ENCODE data around the gene PPARA. TPM values are rescaled to one million over a fixed set of nuclear protein-coding genes. Genes with fewer than 3 reads are reported as not detected.

PPARA gene
- total and polyA plus RNA-seq, 12 donors: 5.1 to 208 (median 37.4) TPM

DNA sequence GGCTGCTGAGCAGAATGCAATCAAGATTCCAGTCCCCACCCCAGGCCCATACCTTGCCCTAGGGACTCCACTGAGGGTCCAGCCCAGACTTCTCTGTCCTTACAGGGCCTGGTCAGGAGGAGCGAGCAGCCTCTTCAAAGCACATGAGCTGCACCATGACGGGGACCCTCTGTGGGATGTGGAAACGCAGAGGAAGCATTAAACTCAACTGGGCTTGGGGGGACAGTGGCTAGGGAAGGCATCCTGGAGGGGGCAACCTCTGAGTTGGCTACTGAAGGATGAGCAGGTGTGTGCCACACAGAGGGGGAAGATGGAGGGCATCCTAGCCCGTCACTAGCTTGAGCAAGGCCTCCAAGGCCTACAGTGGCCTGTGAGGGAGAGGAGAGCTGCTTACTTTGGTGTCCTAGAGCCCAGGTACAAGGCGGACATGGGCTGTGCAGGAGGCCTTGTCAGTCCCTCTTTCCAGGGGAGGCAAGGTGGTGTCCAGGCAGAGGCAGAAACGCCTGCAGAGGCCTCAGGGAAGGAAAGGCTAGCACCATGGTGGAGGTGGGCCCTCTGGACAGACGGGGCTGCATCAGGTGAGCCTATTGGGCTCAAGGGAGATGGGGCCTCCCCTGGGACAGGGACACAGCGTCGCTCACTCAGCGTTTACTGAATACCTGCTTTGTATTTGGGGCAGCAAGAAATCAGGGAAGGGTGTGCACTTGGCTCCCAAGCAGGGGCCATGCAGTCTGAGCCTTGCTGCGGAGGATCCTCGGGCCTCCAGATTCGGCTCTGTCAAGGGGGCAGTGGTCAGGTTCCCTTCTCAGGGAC lies 131.7 kb downstream of the PPARA start:
- H3K27me3 ChIP-seq: no peaks in the 10 kb centered on the region
- no peak overlapping the region for H3K27ac ChIP-seq
- no peaks in the 10 kb centered on the region for H3K4me1 ChIP-seq (replicated peaks in 1 of 2)
- H3K9me3 ChIP-seq (replicated peaks in 1 of 3): no peaks in the 10 kb centered on the region
- peak in 1 of 7 donors; percentile 6 for DNase-seq
- TF ChIP-seq, protein P1, sequence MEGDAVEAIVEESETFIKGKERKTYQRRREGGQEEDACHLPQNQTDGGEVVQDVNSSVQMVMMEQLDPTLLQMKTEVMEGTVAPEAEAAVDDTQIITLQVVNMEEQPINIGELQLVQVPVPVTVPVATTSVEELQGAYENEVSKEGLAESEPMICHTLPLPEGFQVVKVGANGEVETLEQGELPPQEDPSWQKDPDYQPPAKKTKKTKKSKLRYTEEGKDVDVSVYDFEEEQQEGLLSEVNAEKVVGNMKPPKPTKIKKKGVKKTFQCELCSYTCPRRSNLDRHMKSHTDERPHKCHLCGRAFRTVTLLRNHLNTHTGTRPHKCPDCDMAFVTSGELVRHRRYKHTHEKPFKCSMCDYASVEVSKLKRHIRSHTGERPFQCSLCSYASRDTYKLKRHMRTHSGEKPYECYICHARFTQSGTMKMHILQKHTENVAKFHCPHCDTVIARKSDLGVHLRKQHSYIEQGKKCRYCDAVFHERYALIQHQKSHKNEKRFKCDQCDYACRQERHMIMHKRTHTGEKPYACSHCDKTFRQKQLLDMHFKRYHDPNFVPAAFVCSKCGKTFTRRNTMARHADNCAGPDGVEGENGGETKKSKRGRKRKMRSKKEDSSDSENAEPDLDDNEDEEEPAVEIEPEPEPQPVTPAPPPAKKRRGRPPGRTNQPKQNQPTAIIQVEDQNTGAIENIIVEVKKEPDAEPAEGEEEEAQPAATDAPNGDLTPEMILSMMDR (IDR thresholded peaks at IDR 0.05): no peak
- no peak for TF ChIP-seq POLR2A (IDR thresholded peaks at IDR 0.05)
- no peak overlapping the region for H3K4me3 ChIP-seq
- 91 to 97% (median 96%) methylated on average over 9 to 13 of the region's 13 CpGs for WGBS, 4 donors
- peaks cover 0 to 100% of the 10 kb centered on the region in 2 donors for H3K36me3 ChIP-seq (replicated peaks in 1 of 2)
- intact Hi-C loops (cut with DNase I): no loop called here

DNA sequence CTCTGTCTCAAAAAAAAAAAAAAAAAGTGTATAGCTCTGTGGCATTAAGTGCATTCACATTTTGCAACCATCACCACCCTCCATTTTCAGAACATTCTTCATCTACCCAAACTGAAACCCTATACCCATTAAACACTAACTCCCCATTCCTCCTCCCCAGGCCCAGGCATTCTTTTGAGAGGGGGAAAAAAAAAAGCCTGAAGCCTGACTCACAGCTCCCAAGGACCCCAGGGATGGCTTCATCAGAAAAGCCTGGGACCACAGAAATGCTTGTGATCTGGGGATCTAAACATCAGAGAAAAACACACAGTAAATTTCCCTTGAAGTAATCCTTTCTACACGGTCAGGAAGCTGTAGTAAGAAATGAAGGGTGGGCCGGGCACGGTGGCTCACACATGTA lies 135.7 kb downstream of the PPARA start:
- H3K27me3 ChIP-seq: no peaks in the 10 kb centered on the region
- no peak overlapping the region for H3K4me3 ChIP-seq
- 91 to 96% (median 93%) methylated on average over 3 of the region's 3 CpGs for WGBS, 4 donors
- DNase-seq: no peak
- H3K4me1 ChIP-seq (replicated peaks in 1 of 2): no peaks in the 10 kb centered on the region
- H3K27ac ChIP-seq: no peak overlapping the region
- intact Hi-C loops (cut with DNase I): no loop called here
- peaks cover 0 to 74% of the 10 kb centered on the region in 2 donors for H3K36me3 ChIP-seq (replicated peaks in 1 of 2)
- no peaks in the 10 kb centered on the region for H3K9me3 ChIP-seq (replicated peaks in 1 of 3)
- TF ChIP-seq POLR2A (IDR thresholded peaks at IDR 0.05): no peak
- TF ChIP-seq, protein P1 (IDR thresholded peaks at IDR 0.05): no peak

DNA sequence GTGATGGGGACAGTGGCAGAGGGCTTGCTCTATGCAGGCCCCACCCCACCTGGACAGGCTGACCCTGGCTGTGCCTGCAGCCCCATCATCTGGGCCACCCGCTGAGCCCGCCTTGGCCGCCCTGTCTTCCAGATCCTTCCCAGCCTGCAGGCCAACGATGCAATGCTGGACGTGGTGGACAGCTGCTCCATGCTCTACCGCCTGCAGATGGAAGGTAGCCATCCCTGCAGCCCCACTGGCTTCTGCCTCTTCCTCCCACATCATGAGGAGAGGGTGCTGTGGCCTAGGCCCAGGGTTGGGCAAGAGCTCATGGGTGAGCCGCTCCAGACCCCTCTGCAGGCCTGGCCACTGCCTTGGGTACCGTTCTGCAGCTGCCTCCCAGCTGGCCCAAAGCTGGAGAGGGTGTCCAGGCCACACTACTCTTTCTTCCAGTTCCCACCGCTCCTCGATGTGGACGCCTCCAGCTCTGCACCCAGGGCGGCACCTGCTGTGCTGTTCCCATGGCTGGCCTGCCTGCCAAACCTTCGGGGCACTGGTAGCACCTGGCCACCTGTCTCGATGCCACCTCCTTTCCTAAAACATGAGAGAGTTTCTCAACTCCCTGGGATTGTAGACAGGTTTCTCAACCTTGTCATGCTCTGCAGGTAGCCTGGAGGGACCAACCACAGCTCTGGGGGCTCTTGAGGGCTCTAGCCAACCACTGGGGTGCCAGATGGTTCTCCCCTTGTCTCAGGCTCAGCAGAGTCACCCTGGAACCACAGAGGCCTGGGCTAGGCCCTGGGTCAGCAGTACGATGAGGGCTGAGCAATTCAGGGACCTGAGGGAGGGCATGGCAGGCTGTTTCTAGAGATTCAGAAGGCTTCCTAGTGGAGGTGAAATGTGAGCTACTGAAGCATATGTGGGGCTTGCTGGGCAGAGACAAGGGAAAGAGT lies 136.9 kb downstream of the PPARA start:
- H3K4me3 ChIP-seq: no peak overlapping the region
- no peaks in the 10 kb centered on the region for H3K27me3 ChIP-seq
- intact Hi-C loops (cut with DNase I): no loop called here
- no peak for TF ChIP-seq POLR2A (IDR thresholded peaks at IDR 0.05)
- TF ChIP-seq, protein P1 (IDR thresholded peaks at IDR 0.05): no peak
- peaks cover 0 to 71% of the 10 kb centered on the region in 2 donors for H3K36me3 ChIP-seq (replicated peaks in 1 of 2)
- H3K27ac ChIP-seq: peak overlapping the region in 4 of 5 donors; percentile 24 to 74 (median 34)
- 88 to 97% (median 95%) methylated on average over 8 to 15 of the region's 15 CpGs for WGBS, 4 donors
- no peaks in the 10 kb centered on the region for H3K4me1 ChIP-seq (replicated peaks in 1 of 2)
- H3K9me3 ChIP-seq (replicated peaks in 1 of 3): no peaks in the 10 kb centered on the region
- DNase-seq: no peak
